Spinal cord (tissue), 10 donors: Measurements from ENCODE around the gene STK11IP. TPM values are rescaled to one million over a fixed set of nuclear protein-coding genes. Genes with fewer than 3 reads are reported as not detected.

Experiments used
- DNase-seq, 6 donors: peaks; one replicate each; pipeline versions ENCODE4 v3.0.0 to v3.0.0-alpha.2; 2013 to 2015; ENCODE audit warnings: low spot score in 6 of 6, low read depth in 4 of 6
- H3K27ac ChIP-seq: one replicate; pipeline ENCODE4 v1.5.1; 2013; ENCODE audit warnings: low read depth, low read length, control low read depth
- H3K27me3 ChIP-seq: one replicate; pipeline ENCODE4 v1.6.1; 2013; ENCODE audit warnings: low read length; ENCODE audit not compliant: control insufficient read depth, insufficient read depth
- H3K36me3 ChIP-seq: one replicate; pipeline ENCODE4 v1.6.1; 2013; ENCODE audit warnings: low read length; ENCODE audit not compliant: control insufficient read depth, insufficient read depth
- H3K4me1 ChIP-seq: one replicate; pipeline ENCODE4 v1.6.1; 2013; ENCODE audit warnings: low read length; ENCODE audit not compliant: control insufficient read depth, insufficient read depth
- H3K4me3 ChIP-seq: one replicate; pipeline ENCODE4 v1.5.1; 2013; ENCODE audit warnings: low read depth, low read length, control low read depth
- H3K9me3 ChIP-seq: one replicate; pipeline ENCODE4 v1.6.1; 2013; ENCODE audit warnings: low read length; ENCODE audit not compliant: control insufficient read depth, insufficient read depth
- WGBS: methylation state at CpG from one replicate; pipeline ENCODE4 v1.1.5; 2013; ENCODE audit warnings: missing lambda C conversion rate; ENCODE audit not compliant: insufficient coverage; 5-methylcytosine and 5-hydroxymethylcytosine counted together
- polyA plus RNA-seq, 2 donors: library from polyadenylated mRNA; unstranded; fragments of 120-200 nt; gene quantifications; one replicate each; pipeline ENCODE4 v1.2.1, GENCODE V29; 2013; ENCODE audit not compliant: insufficient read length in 2 of 2
- total RNA-seq, 2 donors: library from RNA; depleted of rRNA in 1 of 2; stranded (reverse); fragments of 120-200 nt in 1 of 2; fragments of >200 nt in 1 of 2; gene quantifications; one replicate each; pipeline versions ENCODE4 v1.2.3 to v1.2.4, GENCODE V29; 2013 to 2014
- donor health status: healthy.

Gene STK11IP
- total and polyA plus RNA-seq, 4 donors, result 23.4 to 53.9 (median 35.2) TPM

GRCh38 chr2:219561179-219562048, 36.2 kb upstream of the STK11IP start:
- Histone ChIP-seq H3K9me3 (no peaks in the 10 kb centered on the region), H3K4me1 (peaks cover 11% of the 10 kb centered on the region), H3K36me3 (peaks cover 84% of the 10 kb centered on the region), H3K4me3 (no peak overlapping the region), H3K27me3 (no peaks in the 10 kb centered on the region), H3K27ac (no peak overlapping the region)
- WGBS, result 79% methylated on average over 24 of the region's 24 CpGs
- no peak for DNase-seq

DNA sequence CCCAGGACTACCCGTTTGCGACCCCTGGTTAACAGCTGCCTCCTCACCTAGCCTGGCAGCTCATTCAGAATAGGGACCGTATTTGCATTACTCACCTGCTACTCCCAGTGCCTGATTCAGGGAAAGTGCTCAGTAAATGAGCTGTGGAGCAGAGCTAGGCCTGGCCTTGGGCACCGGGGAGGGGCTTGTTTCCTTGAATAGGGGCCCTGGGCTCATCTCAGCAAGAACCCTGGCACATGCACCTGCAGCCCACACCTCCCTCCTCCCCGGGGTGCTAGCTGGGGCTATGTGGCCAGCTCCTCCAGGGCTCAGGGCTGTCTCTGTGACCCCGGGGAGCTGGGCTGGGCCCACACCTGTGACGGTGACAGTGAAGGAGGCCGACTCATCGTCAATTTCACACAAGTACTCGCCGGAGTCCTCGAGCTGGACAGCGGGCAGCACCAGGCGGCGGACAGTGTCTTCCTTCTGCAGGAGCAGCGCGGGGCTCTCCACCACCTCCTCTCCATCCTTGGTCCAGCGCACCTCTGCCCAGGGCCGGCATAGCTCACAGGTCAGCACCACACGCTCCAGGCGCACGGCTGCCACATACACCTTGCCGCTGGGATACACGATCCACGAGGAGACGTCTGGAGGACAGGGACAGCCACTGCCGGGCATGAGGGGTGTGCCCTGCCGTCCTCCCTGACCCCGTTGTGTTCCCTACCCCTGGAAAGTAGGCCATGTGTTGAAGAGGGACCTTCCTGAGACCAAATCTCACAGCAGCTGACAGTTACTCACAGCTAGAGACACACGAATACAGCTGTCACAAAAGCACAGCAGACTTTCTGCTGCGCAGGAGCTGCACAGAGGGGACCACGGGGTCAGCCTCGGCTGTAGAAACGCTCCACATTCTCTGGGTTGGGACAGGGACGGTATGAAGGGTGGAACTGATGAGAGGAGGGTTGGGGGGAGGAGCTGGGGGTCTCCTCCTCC, 35.3 kb upstream of the STK11IP start:
- no peak for DNase-seq
- Histone ChIP-seq H3K27me3 (no peaks in the 10 kb centered on the region), H3K4me1 (peaks cover 11% of the 10 kb centered on the region), H3K36me3 (peaks cover 85% of the 10 kb centered on the region), H3K4me3 (no peak overlapping the region), H3K9me3 (no peaks in the 10 kb centered on the region), H3K27ac (no peak overlapping the region)
- WGBS, result 87% methylated on average over 34 of the region's 35 CpGs

- Histone ChIP-seq H3K36me3 (peaks cover 84% of the 10 kb centered on the region), H3K9me3 (no peaks in the 10 kb centered on the region), H3K27me3 (no peaks in the 10 kb centered on the region), H3K4me3 (no peak overlapping the region), H3K27ac (no peak overlapping the region), H3K4me1 (peaks cover 11% of the 10 kb centered on the region)
- WGBS, result 92% methylated on average over 16 of the region's 20 CpGs
- no peak for DNase-seq
Observed at GRCh38 chr2:219563271-219563928, 34.3 kb upstream of the STK11IP start.

- peaks cover 17% of the 10 kb centered on the region for H3K4me1 ChIP-seq
- H3K4me3 ChIP-seq, result no peak overlapping the region
- H3K36me3 ChIP-seq, result peaks cover 82% of the 10 kb centered on the region
- no peaks in the 10 kb centered on the region for H3K9me3 ChIP-seq
- no peak overlapping the region for H3K27ac ChIP-seq
- no peak for DNase-seq
- 74% methylated on average over 16 of the region's 21 CpGs for WGBS
- no peaks in the 10 kb centered on the region for H3K27me3 ChIP-seq
Observed at GRCh38 chr2:219565130-219566080, 32.3 kb upstream of the STK11IP start.

GRCh38 chr2:219566640-219567039, 31.0 kb upstream of the STK11IP start:
- Histone ChIP-seq H3K36me3 (peaks cover 70% of the 10 kb centered on the region), H3K27me3 (no peaks in the 10 kb centered on the region), H3K4me1 (peaks cover 10% of the 10 kb centered on the region), H3K27ac (no peak overlapping the region), H3K4me3 (no peak overlapping the region), H3K9me3 (no peaks in the 10 kb centered on the region)
- DNase-seq, result no peak
- 97% methylated on average over 10 of the region's 11 CpGs for WGBS

GRCh38 chr2:219567131-219567530, 30.5 kb upstream of the STK11IP start:
- DNase-seq, result no peak
- Histone ChIP-seq H3K4me3 (no peak overlapping the region), H3K4me1 (peaks cover 15% of the 10 kb centered on the region), H3K27me3 (no peaks in the 10 kb centered on the region), H3K27ac (no peak overlapping the region), H3K36me3 (peaks cover 65% of the 10 kb centered on the region), H3K9me3 (no peaks in the 10 kb centered on the region)
- 92% methylated on average over 18 of the region's 18 CpGs for WGBS

- Histone ChIP-seq H3K36me3 (peaks cover 58% of the 10 kb centered on the region), H3K9me3 (no peaks in the 10 kb centered on the region)
- WGBS, result 87% methylated on average over 34 of the region's 35 CpGs
Observed at GRCh38 chr2:219567791-219568361, 29.8 kb upstream of the STK11IP start.

DNA sequence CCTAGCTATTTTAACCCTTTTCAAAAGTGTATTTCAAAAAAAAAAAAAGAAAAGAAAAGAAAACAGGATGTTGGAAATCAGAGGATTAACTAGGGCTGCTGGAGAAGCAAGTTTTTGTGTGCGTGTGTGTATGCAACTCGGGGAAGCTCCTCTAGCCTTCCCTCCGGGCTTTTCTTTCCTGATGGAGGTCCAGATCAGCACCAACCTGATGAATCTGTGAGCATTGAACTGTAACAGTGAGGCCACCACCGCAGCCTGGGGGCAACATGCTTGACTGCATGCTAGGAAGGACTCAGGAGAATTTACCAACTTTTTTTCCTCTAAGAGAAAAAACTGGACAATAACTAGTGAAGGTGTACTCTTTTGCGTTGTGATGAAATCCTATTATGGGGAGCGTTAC, 28.6 kb upstream of the STK11IP start:
- H3K36me3 ChIP-seq, result peaks cover 46% of the 10 kb centered on the region
- no peaks in the 10 kb centered on the region for H3K9me3 ChIP-seq
- H3K4me1 ChIP-seq, result peaks cover 19% of the 10 kb centered on the region
- H3K27me3 ChIP-seq, result no peaks in the 10 kb centered on the region
- H3K4me3 ChIP-seq, result no peak overlapping the region
- 82% methylated on average over 3 of the region's 6 CpGs for WGBS
- H3K27ac ChIP-seq, result no peak overlapping the region
- DNase-seq, result no peak

More at GRCh38 chr2:219567791-219568361, 29.8 kb upstream of the STK11IP start:
- no peak for DNase-seq
- Histone ChIP-seq H3K27ac (no peak overlapping the region), H3K4me3 (no peak overlapping the region), H3K4me1 (peaks cover 19% of the 10 kb centered on the region), H3K27me3 (no peaks in the 10 kb centered on the region)
